GM20000 (cell line): Measurements from ENCODE around the gene TUBB4B.

Experiments used
- DNase-seq: peaks from one replicate; pipeline ENCODE4 v3.0.0; 2012; ENCODE audit warnings: low spot score
- TF ChIP-seq, protein P1 (sequence below): IDR thresholded peaks from 2 replicates; pipeline ENCODE4 v1.5.1; 2012; ENCODE audit warnings: mild to moderate bottlenecking, control low read depth; ENCODE audit errors: extremely low read depth, missing control alignments

TUBB4B gene

DNA sequence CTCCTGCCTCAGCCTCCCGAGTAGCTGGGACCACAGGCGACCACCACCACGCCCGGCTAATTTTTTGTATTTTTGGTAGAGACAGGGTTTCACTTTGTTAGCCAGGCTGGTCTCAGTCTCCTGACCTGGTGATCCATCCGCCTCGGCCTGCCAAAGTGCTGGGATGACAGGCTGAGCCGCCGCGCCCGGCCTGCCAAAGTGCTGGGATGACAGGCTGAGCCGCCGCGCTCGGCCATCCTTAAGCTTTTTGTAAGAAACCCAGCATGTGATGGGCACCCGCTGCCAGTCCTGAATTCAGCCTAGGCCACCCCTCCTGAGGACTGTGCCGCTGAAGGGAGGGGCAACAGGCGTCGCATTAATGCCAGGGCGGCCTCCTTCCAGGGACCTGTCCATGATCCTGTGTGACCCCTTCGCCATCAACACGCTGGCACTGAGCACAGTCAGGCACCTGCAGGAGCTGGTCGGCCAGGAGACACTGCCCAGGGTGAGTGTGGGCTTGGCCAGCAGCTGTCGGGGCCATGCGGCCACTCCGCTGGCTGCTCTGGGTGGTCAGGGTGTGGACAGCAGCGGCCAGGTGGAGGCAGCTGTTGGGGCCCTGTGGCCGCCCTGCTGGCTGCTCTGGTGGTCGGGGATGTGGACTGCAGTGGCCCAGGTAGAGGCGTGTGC lies 24.5 kb downstream of the TUBB4B start:
- no peak for DNase-seq
- TF ChIP-seq, protein P1, sequence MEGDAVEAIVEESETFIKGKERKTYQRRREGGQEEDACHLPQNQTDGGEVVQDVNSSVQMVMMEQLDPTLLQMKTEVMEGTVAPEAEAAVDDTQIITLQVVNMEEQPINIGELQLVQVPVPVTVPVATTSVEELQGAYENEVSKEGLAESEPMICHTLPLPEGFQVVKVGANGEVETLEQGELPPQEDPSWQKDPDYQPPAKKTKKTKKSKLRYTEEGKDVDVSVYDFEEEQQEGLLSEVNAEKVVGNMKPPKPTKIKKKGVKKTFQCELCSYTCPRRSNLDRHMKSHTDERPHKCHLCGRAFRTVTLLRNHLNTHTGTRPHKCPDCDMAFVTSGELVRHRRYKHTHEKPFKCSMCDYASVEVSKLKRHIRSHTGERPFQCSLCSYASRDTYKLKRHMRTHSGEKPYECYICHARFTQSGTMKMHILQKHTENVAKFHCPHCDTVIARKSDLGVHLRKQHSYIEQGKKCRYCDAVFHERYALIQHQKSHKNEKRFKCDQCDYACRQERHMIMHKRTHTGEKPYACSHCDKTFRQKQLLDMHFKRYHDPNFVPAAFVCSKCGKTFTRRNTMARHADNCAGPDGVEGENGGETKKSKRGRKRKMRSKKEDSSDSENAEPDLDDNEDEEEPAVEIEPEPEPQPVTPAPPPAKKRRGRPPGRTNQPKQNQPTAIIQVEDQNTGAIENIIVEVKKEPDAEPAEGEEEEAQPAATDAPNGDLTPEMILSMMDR = no peak

DNA sequence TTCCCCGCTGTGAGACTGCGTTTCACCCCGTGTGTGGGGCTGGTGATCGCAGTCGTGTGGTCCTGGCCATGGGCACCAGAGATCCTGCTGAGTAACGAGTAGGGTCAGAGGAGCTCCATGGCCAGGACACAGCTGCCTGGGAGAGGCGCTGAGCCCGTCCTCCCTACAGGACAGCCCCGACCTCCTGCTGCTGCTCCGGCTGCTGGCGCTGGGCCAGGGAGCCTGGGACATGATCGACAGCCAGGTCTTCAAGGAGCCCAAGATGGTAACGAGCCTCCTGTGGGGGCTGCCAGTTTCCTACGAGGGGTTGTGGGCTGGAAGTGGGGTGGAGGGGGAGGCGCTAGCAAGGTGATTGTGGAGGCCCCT lies 25.1 kb downstream of the TUBB4B start:
- DNase-seq = no peak

DNA sequence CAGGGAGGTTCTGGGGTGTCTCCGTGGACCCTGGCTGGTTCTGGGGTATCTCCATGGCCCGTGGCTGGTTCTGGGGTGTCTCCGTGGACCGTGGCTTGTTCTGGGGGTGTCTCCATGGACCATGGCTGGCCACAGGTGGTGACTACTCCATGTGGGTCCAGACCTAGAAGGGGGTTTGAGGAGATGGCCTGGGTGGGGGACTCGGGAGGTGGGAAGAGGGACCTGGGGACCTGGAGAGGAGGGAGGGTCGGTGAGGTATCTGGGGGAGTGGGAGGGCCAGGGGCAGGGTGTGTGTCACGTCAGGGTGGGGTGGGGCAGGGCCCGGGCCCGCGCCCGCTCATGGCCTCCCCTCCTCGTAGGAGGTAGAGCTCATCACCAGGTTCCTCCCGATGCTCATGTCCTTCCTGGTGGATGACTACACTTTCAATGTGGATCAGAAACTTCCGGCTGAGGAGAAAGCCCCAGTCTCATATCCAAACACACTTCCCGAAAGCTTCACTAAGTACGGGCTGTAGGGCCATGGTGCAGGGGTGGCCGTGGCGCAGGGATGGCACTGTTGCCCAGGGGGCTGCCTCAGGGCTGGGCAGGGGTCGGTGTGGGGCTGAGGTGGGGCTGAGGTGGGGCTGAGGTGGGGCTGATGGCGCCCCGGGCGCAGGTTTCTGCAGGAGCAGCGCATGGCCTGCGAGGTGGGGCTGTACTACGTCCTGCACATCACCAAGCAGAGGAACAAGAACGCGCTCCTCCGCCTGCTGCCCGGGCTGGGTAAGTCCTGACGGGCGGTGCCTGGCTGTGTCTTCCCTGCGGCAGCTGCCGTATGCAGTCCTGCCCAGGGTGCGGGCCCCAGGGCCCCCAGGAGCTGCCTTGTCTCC lies 25.7 kb downstream of the TUBB4B start:
- DNase-seq = no peak
- TF ChIP-seq, protein P1 = no peak

More for the DNA sequence above, 25.1 kb downstream of the TUBB4B start:
- TF ChIP-seq, protein P1 = no peak

DNA sequence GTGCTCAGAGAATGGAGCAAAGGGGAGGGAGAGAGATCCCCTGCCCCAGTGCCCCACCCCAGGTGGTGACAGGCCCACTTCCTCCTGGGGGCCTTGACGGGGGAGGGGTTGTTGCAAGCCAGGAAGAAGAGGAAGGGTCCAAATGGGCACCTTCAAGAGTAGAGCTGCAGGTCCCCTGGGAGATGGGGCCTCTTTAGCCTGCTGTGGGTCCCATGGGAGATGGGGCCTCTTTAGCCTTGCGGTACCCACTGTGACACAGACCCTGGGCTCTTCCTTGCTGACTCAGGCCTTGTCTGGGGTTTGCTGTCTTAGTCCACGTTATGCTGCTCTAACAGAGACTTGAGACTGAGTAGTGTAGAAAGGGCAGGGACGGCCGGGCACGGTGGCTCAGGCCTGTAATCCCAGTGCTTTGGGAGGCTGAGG lies 26.9 kb downstream of the TUBB4B start:
- TF ChIP-seq, protein P1 = no peak
- DNase-seq = peak; percentile 68

DNA sequence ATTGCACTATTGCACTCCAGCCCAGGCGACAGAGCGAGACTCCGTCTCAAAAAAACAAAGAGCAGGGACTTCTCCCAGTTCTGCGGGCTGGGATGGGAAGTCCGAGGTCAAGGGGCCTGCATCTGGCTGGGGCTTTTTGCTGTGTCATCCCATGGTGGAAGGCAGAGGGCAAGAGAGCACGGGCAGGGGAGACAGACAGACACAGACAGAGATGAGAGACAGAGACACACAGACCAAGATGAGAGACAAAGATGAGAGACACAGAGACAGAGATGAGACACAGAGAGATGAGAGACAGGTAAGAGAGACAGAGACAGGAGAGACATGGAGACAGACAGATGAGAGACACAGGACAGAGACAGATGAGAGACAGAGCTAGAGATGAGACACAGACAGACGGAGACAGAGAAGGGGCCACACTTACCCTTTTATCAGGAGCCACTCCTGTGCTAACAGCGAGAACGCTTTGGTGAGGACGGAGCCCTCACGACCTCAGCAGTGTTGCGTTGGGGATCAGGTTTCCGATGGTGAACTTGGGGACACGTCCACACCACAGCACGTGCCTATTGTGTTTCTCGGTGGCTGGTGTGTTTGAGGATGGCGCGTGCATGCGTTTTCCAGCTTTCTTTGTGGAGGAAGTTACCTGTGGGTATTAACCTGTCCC lies 27.6 kb downstream of the TUBB4B start:
- DNase-seq = no peak
- TF ChIP-seq, protein P1 = no peak

DNA sequence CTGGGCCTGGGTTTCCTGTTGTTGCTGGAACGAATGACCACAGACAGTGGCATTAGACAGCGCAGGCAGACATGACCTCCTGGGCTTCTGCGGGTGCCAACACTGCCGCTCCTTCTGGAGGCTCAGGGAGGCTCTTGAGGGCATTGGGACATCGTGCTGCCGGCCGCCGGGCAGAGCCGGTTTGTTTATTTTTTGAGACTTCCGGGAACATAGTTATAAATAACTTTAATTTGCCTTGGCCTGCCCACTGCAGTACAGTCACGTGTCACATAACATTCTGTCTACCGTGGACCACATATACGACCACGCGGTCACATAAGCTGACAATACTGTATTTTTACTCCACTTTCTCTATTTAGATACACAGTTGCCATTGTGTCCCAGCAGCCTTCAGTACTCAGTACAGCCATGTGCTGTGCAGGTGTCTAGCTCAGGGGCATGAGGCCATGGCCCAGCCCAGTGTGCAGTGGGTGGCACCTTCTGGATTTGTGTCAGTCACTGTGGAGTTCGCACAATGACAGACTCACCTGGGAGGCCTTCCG lies 28.2 kb downstream of the TUBB4B start:
- DNase-seq = peak; percentile 74
- TF ChIP-seq, protein P1 = no peak
